ENCODE measurements around the gene HOXD1.

Gene HOXD1

DNA sequence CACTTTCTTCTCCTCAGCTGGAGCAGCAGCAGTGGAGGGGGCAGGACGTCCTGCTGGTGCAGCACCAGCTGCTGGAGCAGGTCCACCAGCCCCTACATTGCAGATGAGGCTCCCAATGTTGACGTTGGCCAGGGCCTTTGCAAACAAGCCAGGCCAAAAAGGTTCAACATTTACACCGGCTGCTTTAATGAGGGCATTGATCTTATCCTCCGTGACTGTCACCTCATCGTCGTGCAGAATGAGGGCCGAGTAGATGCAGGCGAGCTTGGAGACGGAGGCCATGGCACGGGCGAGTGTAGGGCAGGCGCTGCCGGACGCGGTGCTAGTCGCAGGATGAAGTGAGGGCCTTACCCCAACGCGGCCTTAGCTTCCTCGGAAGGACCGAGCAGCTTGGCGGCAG is 12.5 kb downstream of the HOXD1 start:
- H3F3A ChIP-seq (ENCODE audit: insufficient read depth, low read length): no peaks in the 10 kb centered on the region
- TF ChIP-seq CTCF (IDR thresholded peaks at IDR 0.05; ENCODE audit: low read length): no peak
- TF ChIP-seq EZH2 (IDR thresholded peaks at IDR 0.05; ENCODE audit: borderline replicate concordance, low read length): no peak
- H3K27ac ChIP-seq (ENCODE audit: low read depth, low read length, poor library complexity, severe bottlenecking): no peak overlapping the region
- H3K36me3 ChIP-seq (ENCODE audit: insufficient read depth, low read length): no peaks in the 10 kb centered on the region
- no peaks in the 10 kb centered on the region for H3K4me1 ChIP-seq (ENCODE audit: insufficient read depth, low read length, severe bottlenecking)
- no peaks in the 10 kb centered on the region for H3K27me3 ChIP-seq (ENCODE audit: insufficient read depth, low read length)
- no peak overlapping the region for H3K4me2 ChIP-seq (ENCODE audit: low read length)
- no peak overlapping the region for H3K4me3 ChIP-seq (ENCODE audit: low read depth, low read length, poor library complexity, severe bottlenecking)
- H3K9ac ChIP-seq (ENCODE audit: low read length): no peak overlapping the region
- H4K20me1 ChIP-seq (ENCODE audit: insufficient read depth, low read length): no peaks in the 10 kb centered on the region
- no peak overlapping the region for H2AFZ ChIP-seq (ENCODE audit: low read length)
- no peaks in the 10 kb centered on the region for H3K9me2 ChIP-seq (ENCODE audit: low read depth, low read length)
- H3K79me2 ChIP-seq (ENCODE audit: insufficient read depth, low read length): no peaks in the 10 kb centered on the region
- no peaks in the 10 kb centered on the region for H3K9me3 ChIP-seq (ENCODE audit: low read length)

GRCh38 chr2:176202491-176202890 is 14.0 kb downstream of the HOXD1 start:
- Histone ChIP-seq H2AFZ (ENCODE audit: low read length) (no peak overlapping the region), H3K79me2 (ENCODE audit: insufficient read depth, low read length) (no peaks in the 10 kb centered on the region), H4K20me1 (ENCODE audit: insufficient read depth, low read length) (no peaks in the 10 kb centered on the region), H3K27me3 (ENCODE audit: insufficient read depth, low read length) (no peaks in the 10 kb centered on the region), H3F3A (ENCODE audit: insufficient read depth, low read length) (no peaks in the 10 kb centered on the region), H3K36me3 (ENCODE audit: insufficient read depth, low read length) (no peaks in the 10 kb centered on the region), H3K4me2 (ENCODE audit: low read length) (no peak overlapping the region), H3K4me3 (ENCODE audit: low read depth, low read length, poor library complexity, severe bottlenecking) (no peak overlapping the region), H3K9me3 (ENCODE audit: low read length) (no peaks in the 10 kb centered on the region), H3K4me1 (ENCODE audit: insufficient read depth, low read length, severe bottlenecking) (no peaks in the 10 kb centered on the region), H3K9ac (ENCODE audit: low read length) (no peak overlapping the region), H3K27ac (ENCODE audit: low read depth, low read length, poor library complexity, severe bottlenecking) (no peak overlapping the region), H3K9me2 (ENCODE audit: low read depth, low read length) (no peaks in the 10 kb centered on the region)
- no peak for TF ChIP-seq EZH2 (IDR thresholded peaks at IDR 0.05; ENCODE audit: borderline replicate concordance, low read length)
- no peak for TF ChIP-seq CTCF (IDR thresholded peaks at IDR 0.05; ENCODE audit: low read length)

DNA sequence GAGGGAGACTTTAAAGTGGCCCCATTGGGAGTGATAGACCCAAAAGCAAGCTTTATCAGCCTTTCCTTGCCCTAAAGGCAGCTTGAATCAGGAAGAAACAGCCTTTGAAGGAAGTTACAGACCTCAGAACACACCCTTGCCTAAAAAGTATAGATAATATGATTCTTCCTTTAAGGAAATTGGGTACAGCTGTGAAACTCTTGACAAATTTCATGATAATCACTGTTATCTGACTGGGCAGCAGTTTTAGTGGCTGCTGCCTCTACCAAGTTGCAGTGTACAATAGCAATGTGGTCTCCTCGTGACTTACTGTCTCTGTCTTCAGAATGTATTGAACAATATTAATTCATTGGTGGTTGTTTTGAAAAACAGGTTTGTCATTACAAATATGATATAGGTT is 16.7 kb downstream of the HOXD1 start:
- no peak overlapping the region for H3K4me3 ChIP-seq (ENCODE audit: low read depth, low read length, poor library complexity, severe bottlenecking)
- no peaks in the 10 kb centered on the region for H3K4me1 ChIP-seq (ENCODE audit: insufficient read depth, low read length, severe bottlenecking)
- no peak for TF ChIP-seq EZH2 (IDR thresholded peaks at IDR 0.05; ENCODE audit: borderline replicate concordance, low read length)
- TF ChIP-seq CTCF (IDR thresholded peaks at IDR 0.05; ENCODE audit: low read length): no peak
- no peaks in the 10 kb centered on the region for H3K9me2 ChIP-seq (ENCODE audit: low read depth, low read length)
- no peak overlapping the region for H3K27ac ChIP-seq (ENCODE audit: low read depth, low read length, poor library complexity, severe bottlenecking)
- no peaks in the 10 kb centered on the region for H3F3A ChIP-seq (ENCODE audit: insufficient read depth, low read length)
- H3K27me3 ChIP-seq (ENCODE audit: insufficient read depth, low read length): no peaks in the 10 kb centered on the region
- H3K79me2 ChIP-seq (ENCODE audit: insufficient read depth, low read length): no peaks in the 10 kb centered on the region
- no peak overlapping the region for H2AFZ ChIP-seq (ENCODE audit: low read length)
- H3K9ac ChIP-seq (ENCODE audit: low read length): no peak overlapping the region
- H3K36me3 ChIP-seq (ENCODE audit: insufficient read depth, low read length): no peaks in the 10 kb centered on the region
- H3K4me2 ChIP-seq (ENCODE audit: low read length): no peak overlapping the region
- H4K20me1 ChIP-seq (ENCODE audit: insufficient read depth, low read length): no peaks in the 10 kb centered on the region
- H3K9me3 ChIP-seq (ENCODE audit: low read length): no peaks in the 10 kb centered on the region
